OCI-M2 (cell line): ENCODE data around the gene LDB2.
"Not testable (repeated sequence)": the region's sequence is repeated elsewhere in the genome, so short reads cannot be mapped to it uniquely, and the experiment has no call there.

Experiments
- DNase-seq: peaks from one replicate; lab custom pipeline; 2025; ENCODE audit not compliant: unreplicated experiment; lab: John Stamatoyannopoulos, UW

The LDB2 gene

GRCh38 chr4:16897991-16898827 is at the start of gene LDB2:
LDB2 (minus strand) TSS chr4:16898645.
- DNase-seq = no peak

DNA sequence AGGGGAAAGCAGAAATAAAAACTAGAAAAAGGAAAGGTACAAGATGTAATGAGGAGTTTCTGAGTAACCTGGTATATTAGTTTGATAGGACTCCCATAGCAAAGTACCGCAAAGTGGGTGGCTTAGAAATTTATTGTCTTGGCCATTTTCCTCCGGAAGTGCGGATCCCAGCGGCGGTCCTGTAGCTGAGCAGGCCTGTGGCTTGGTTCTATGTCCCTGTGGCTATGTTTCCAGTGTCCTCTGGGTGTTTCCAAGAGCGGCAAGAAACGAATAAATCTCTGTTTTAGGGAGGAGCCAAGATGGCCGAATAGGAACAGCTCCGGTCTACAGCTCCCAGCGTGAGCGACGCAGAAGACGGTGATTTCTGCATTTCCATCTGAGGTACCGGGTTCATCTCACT is 44.0 kb upstream of the LDB2 start:
- DNase-seq = no peak

- DNase-seq = no peak
Observed at GRCh38 chr4:16939178-16939577, 40.7 kb upstream of the LDB2 start.

DNA sequence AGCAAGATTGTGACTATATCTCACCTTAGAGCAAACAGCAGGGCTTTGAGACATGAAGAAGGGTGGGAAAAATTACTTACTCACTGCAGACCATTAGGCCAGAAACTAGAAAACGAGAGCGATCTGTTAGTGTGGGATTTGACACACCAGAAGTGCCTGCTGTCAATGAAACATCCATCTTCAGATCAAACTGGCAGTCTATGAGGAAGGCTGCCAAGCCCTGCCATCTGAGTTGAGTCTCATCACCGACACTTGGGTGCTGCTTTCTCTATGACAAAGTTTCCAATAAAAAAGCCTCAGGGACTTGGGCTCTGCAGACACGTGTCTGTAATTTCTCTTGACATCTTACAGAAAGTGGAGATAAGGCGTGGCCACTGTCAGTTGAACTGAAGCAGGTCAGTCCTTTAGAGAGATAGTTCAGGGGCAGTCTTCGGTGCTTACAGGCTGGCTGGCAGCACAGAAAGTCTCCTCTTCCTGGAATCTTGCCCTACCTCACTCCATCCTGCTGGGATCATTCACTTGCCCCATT is 40.1 kb upstream of the LDB2 start:
- no peak for DNase-seq

- no peak for DNase-seq
Observed at GRCh38 chr4:16931339-16932305, 33.2 kb upstream of the LDB2 start.

DNA sequence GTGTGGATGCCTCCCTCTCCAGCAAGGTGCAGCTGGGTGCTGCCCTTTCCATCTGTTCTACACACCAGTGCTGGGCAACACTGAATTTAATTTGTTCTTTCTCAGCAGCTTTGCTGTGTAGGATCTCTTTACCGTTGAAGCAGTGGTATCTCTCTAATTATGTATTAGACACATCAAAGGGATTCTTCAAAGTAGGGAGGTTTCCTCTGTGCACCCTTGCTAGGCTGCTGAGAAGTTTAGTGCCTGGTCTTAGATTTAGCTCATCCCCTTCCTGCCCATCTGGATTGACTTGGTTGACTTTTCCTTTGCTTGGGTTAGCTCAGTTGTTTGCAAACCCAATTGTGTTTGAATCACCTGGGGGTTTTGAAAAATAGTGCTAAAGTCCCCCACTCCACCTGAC is 27.8 kb upstream of the LDB2 start:
- DNase-seq = no peak

DNA sequence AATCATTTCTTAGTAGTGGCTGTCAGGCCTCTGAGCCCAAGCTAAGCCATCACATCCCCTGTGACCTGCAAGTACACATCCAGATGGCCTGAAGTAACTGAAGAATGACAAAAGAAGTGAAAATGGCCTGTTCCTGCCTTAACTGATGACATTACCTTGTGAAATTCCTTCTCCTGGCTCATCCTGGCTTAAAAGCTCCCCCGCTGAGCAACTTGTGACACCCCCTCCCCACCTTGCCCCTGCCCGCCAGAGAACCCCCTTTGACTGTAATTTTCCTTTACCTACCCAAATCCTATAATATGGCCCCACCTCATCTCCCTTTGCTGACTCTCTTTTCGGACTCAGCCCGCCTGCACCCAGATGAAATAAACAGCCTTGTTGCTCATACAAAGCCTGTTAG is 20.3 kb upstream of the LDB2 start:
- DNase-seq = not testable (repeated sequence)

DNA sequence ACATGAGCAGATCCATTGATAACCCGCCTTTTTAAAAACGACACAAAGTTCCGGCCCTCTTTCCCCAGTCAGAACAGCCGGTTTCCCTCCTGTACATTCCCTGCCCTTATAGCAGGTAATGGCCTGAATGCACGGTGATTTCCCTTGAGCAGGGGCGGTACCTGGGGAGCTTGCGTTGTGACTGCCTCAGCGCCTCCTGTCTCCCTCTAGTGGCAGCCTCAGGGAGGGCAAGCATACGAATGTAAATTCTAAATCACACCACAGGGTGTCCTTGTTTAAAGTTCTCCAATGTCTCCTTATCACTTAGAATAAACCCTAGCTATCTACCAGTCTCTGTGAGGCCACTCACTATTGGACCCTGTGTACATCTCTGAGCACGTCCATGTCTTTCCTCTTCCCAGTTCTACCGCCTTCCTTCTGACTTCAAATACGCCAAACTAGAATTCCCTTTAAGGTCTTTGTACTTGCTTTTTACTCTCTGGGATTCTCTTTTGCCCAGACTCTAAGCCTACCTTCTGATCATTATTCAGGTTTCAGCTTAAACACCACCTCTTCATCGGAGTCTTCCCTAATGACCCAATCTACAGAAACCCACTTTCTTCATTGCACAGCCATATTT is 18.4 kb upstream of the LDB2 start:
- no peak for DNase-seq

GRCh38 chr4:16916031-16916430 is 17.6 kb upstream of the LDB2 start:
- DNase-seq = no peak

GRCh38 chr4:16914208-16914607 is 15.8 kb upstream of the LDB2 start:
- no peak for DNase-seq

GRCh38 chr4:16912896-16913295 is 14.5 kb upstream of the LDB2 start:
- no peak for DNase-seq

DNA sequence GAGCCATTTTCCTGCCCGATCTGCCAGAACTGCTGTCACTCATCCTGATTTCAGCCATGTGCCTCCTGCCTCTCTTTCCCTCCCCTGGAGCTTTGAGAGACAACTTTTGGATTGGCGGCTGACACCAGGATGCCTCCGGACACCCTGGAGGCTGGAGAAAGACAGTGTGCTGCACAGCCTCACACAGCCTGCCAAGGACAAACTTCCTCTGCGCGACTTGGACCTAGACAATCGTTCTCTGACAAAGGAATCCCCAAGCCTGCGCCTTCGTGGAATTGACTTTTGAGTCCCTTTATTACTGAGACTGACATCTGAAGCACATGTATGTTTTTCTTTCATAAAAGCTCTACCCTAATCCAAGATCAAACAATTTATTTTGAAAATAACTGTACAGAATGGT is 10.8 kb upstream of the LDB2 start:
- no peak for DNase-seq

GRCh38 chr4:16908377-16909021 is 10.1 kb upstream of the LDB2 start:
- no peak for DNase-seq

DNA sequence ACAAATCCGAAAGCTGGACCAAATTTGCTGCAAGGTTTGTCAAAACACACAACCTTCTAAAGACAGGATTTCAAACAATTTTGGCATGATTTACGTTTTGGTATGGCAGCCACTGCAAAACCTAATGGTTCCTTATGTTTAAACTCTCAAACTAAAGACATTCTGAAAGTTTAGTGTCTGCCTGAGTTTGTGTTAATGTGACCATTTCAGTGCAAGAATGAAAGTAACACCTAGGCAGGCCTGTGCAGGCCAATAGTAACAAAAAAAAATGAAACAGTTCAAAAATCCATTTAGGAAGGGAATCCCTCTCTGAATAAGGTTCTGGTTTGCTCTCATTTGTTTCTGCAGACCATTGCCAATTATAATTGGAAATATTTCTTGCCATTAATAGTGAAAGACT is 1.9 kb upstream of the LDB2 start:
- no peak for DNase-seq

GRCh38 chr4:16896881-16897750 is 1.3 kb downstream of the LDB2 start:
- no peak for DNase-seq

- no peak for DNase-seq
Observed at GRCh38 chr4:16894406-16894805, 4.0 kb downstream of the LDB2 start.

GRCh38 chr4:16893141-16893651 is 5.2 kb downstream of the LDB2 start:
- DNase-seq = no peak

DNA sequence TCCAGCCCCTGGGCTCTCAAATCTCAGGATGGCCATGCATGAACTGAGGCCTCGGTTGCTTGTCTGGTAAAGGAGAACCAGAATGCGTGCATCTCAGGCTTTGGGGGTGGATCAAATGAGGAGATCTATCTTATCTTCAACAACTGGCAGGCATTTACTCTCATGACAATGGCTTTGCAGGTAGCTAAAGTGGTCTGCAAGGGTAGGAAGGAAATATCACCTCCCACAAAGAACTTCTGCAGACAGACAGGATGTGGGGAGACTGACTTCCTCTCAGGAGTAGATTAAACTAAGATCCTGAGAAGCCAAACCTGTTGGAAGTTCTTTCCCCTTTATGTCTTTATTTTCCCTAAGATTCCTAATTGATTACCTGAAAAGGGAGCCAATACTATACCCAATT is 7.8 kb downstream of the LDB2 start:
- no peak for DNase-seq

DNA sequence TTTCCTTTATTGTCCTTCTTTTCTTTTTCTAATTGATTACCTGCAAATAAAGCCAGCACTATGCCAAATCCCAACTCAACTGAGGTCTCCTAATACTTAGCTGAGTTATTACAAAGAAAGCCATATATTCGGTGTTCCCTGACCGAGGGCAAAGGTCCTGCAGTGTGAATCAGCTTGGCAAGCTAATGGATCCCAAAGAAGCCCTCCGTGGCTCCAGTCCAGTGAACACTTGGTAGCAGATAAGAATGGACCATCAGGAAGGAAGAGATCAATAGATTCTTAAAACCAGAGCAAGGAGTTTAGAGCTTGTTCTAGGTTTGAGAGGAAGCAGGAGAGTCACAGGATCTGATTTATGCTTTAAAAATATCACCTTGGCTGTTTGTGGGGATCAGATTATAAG is 8.5 kb downstream of the LDB2 start:
- no peak for DNase-seq

- DNase-seq = no peak
Observed at GRCh38 chr4:16887887-16888286, 10.6 kb downstream of the LDB2 start.
